HEK293T (cell line): Measurements from ENCODE around the gene CPXM1.

Experiments used
- ARNT ChIP-seq: fragments of 450-650 bp; IDR thresholded peaks from 2 replicates; pipeline ENCODE4 v1.6.1; 2017; ENCODE audit warnings: mild to moderate bottlenecking
- BHLHE40 ChIP-seq: fragments of 450-650 bp; IDR thresholded peaks from 2 replicates; pipeline ENCODE4 v1.6.1; 2016; ENCODE audit warnings: mild to moderate bottlenecking, moderate library complexity, borderline replicate concordance
- ELF4 ChIP-seq: fragments of 450-650 bp; IDR thresholded peaks from 2 replicates; pipeline ENCODE4 v1.6.1; 2017; ENCODE audit warnings: antibody characterized with exemption
- FOXA1 ChIP-seq: fragments of 450-650 bp; IDR thresholded peaks from 2 replicates; pipeline ENCODE4 v1.6.1; 2016; ENCODE audit warnings: mild to moderate bottlenecking
- FOXK2 ChIP-seq: fragments of 450-650 bp; IDR thresholded peaks from 2 replicates; pipeline ENCODE4 v1.6.1; 2016; ENCODE audit warnings: mild to moderate bottlenecking
- L3MBTL2 ChIP-seq: fragments of 450-650 bp; conservative IDR thresholded peaks from 2 replicates; pipeline ENCODE4 v1.6.1; 2016; ENCODE audit warnings: mild to moderate bottlenecking
- NFRKB ChIP-seq: fragments of 450-650 bp; IDR thresholded peaks from 2 replicates; pipeline ENCODE4 v1.6.1; 2016; ENCODE audit warnings: mild to moderate bottlenecking, moderate library complexity
- PKNOX1 ChIP-seq: fragments of 450-650 bp; IDR thresholded peaks from 2 replicates; pipeline ENCODE4 v1.6.1; 2016
- SP1 ChIP-seq: fragments of 450-650 bp; IDR thresholded peaks from 2 replicates; pipeline ENCODE4 v1.6.1; 2017
- TARDBP ChIP-seq: fragments of 450-650 bp; IDR thresholded peaks from 2 replicates; pipeline ENCODE4 v1.6.1; 2016

- TF ChIP-seq PKNOX1 (peak; percentile 44), FOXK2 (no peak), NFRKB (no peak), FOXA1 (no peak), BHLHE40 (no peak), ARNT (no peak), TARDBP (no peak), SP1 (no peak), ELF4 (no peak), L3MBTL2 (no peak)
These were observed 16.4 kb downstream of the CPXM1 start for GRCh38 chr20:2783908-2784566.
